GM18951 (cell line): ENCODE results near the gene MAP7D3.
"Not testable (repeated sequence)": the region's sequence is repeated elsewhere in the genome, so short reads cannot be mapped to it uniquely, and the experiment has no call there.

ENCODE experiments used
- POLR2A ChIP-seq: IDR thresholded peaks from 4 replicates; pipeline ENCODE4 v1.6.1; 2011; ENCODE audit warnings: mild to moderate bottlenecking; ENCODE audit not compliant: insufficient read length, insufficient read depth; ENCODE audit errors: extremely low read depth
- in situ Hi-C: fragments of 300-500 bp; cut with MboI; formaldehyde crosslinking; loops from one replicate; pipeline ENCODE4 v1.12.0; 2022; ENCODE audit warnings: low sequenced_read_pairs, mixed read lengths, inconsistent platforms; ENCODE audit not compliant: unreplicated experiment

MAP7D3 gene

GRCh38 chrX:136171420-136171819, 79.8 kb downstream of the MAP7D3 start:
- no peak for TF ChIP-seq POLR2A
- in situ Hi-C loops, result no loop called here

- TF ChIP-seq POLR2A, result no peak
- in situ Hi-C loops, result no loop called here
These were observed 80.9 kb downstream of the MAP7D3 start for GRCh38 chrX:136170139-136170800.

GRCh38 chrX:136168929-136169735, 82.1 kb downstream of the MAP7D3 start:
- TF ChIP-seq POLR2A, result no peak
- in situ Hi-C loops, result no loop called here

- in situ Hi-C loops, result not testable (repeated sequence)
These were observed 83.2 kb downstream of the MAP7D3 start for GRCh38 chrX:136167989-136168388.

GRCh38 chrX:136166221-136166855, 84.9 kb downstream of the MAP7D3 start:
- in situ Hi-C loops, result no loop called here

GRCh38 chrX:136165406-136165805, 85.8 kb downstream of the MAP7D3 start:
- TF ChIP-seq POLR2A, result no peak
- in situ Hi-C loops, result no loop called here

More at GRCh38 chrX:136166221-136166855, 84.9 kb downstream of the MAP7D3 start:
- no peak for TF ChIP-seq POLR2A

- in situ Hi-C loops, result no loop called here
- TF ChIP-seq POLR2A, result no peak
These were observed 87.5 kb downstream of the MAP7D3 start for GRCh38 chrX:136163689-136164088.
